Sigmoid colon (tissue), 7 donors: ENCODE measurements around the gene IPO7. TPM values are rescaled to one million over a fixed set of nuclear protein-coding genes. Genes with fewer than 3 reads are reported as not detected.

Source experiments
- DNase-seq: peaks from one replicate; pipeline ENCODE4 v3.0.0-alpha.2; 2019
- H3K27ac ChIP-seq, 4 donors: fragments of 200-600 bp; sonication (generic); one replicate each; pipeline ENCODE4 v1.5.1; 2016 to 2019; ENCODE audit warnings: mild to moderate bottlenecking in 1 of 4
- H3K27me3 ChIP-seq, 3 donors: fragments of 200-600 bp; sonication (generic); one replicate each; pipeline ENCODE4 v1.5.1; 2019; ENCODE audit warnings: mild to moderate bottlenecking in 1 of 3
- H3K36me3 ChIP-seq, 4 donors: fragments of 200-600 bp; sonication (generic); one replicate each; pipeline ENCODE4 v1.5.1; 2016 to 2019
- H3K4me1 ChIP-seq, 4 donors: fragments of 200-600 bp; sonication (generic); one replicate each; pipeline ENCODE4 v1.5.1; 2017 to 2019
- H3K4me3 ChIP-seq, 4 donors: fragments of 200-600 bp; sonication (generic); one replicate each; pipeline ENCODE4 v1.5.1; 2017 to 2019; ENCODE audit warnings: mild to moderate bottlenecking in 2 of 4, moderate library complexity in 1 of 4
- H3K9me3 ChIP-seq, 4 donors: fragments of 200-600 bp in 3 of 4; sonication (generic) in 3 of 4; one replicate each; pipeline versions ENCODE4 v1.5.1 to v1.6.1; 2013 to 2019
- CTCF ChIP-seq, 4 experiments: fragments of 450-650 bp in 3 of 4; fragments of 200-600 bp in 1 of 4; IDR thresholded peaks; one replicate each; pipeline ENCODE4 v1.5.1; 2016 to 2019; ENCODE audit warnings: antibody characterized with exemption in 4 of 4, mild to moderate bottlenecking in 3 of 4, moderate library complexity in 2 of 4
- EP300 ChIP-seq, 4 donors: sonication (generic); formaldehyde crosslinking; IDR thresholded peaks; one replicate each; pipeline ENCODE4 v1.6.1; 2017; ENCODE audit warnings: antibody characterized with exemption in 4 of 4
- POLR2A ChIP-seq, 2 donors: fragments of 450-650 bp; IDR thresholded peaks; one replicate each; pipeline ENCODE4 v1.6.1; 2016; ENCODE audit warnings: antibody characterized with exemption in 2 of 2, mild to moderate bottlenecking in 2 of 2, moderate library complexity in 2 of 2
- POLR2AphosphoS5 ChIP-seq, 4 donors: sonication (generic); formaldehyde crosslinking; IDR thresholded peaks; one replicate each; pipeline ENCODE4 v1.6.1; 2017; ENCODE audit warnings: antibody characterized with exemption in 4 of 4
- WGBS, 2 donors: extraction: QIAGEN DNeasy Blood & Tissue Kit; methylation state at CpG; one replicate each; pipeline ENCODE4 v1.1.7; 2013; 5-methylcytosine and 5-hydroxymethylcytosine counted together
- intact Hi-C: fragments of 100-400 bp; cut with DNase I; formaldehyde crosslinking; loops from one replicate; pipeline ENCODE4 v1.15.1; 2023
- polyA plus RNA-seq, 3 donors: library from polyadenylated mRNA; stranded (reverse); fragments of 200-250 nt; gene quantifications; one replicate each; pipeline ENCODE4 v1.2.3, GENCODE V29; 2013
- total RNA-seq, 4 donors: library from RNA; depleted of rRNA; stranded (reverse); fragments of >200 nt; gene quantifications; one replicate each; pipeline ENCODE4 v1.1.0, GENCODE V29; 2016
- donor health status: healthy with polysubstance abuse.
- donor health status: Bipolar disorder and iron deficiency.
- donor health status: healthy.

The IPO7 gene
- total and polyA plus RNA-seq, 7 donors: 21.3 to 180 (median 121) TPM

GRCh38 chr11:9380773-9381172 is 3.7 kb upstream of the IPO7 start:
- TF ChIP-seq CTCF (IDR thresholded peaks at IDR 0.05) (no peak), POLR2AphosphoS5 (IDR thresholded peaks at IDR 0.05) (peak in 2 of 4 donors; percentile 11 to 14)
- WGBS, 2 donors: 72 to 79% methylated on average over 2 of the region's 2 CpGs
- H3K27me3 ChIP-seq: no peaks in the 10 kb centered on the region
- peak; percentile 79 for DNase-seq
- no peak overlapping the region for H3K4me3 ChIP-seq
- peaks cover 0 to 25% (median 14%) of the 10 kb centered on the region in 4 donors for H3K4me1 ChIP-seq
- peak overlapping the region; percentile 38 to 72 (median 68) for H3K27ac ChIP-seq
- intact Hi-C loops: no loop called here
- no peaks in the 10 kb centered on the region for H3K36me3 ChIP-seq
- H3K9me3 ChIP-seq: no peaks in the 10 kb centered on the region

- Histone ChIP-seq H3K27me3 (no peaks in the 10 kb centered on the region), H3K9me3 (no peaks in the 10 kb centered on the region), H3K4me1 (peaks cover 0 to 65% (median 46%) of the 10 kb centered on the region in 4 donors), H3K27ac (peak overlapping the region; percentile 95 to 96 (median 96)), H3K4me3 (peak overlapping the region; percentile 87 to 94 (median 88)), H3K36me3 (no peaks in the 10 kb centered on the region)
- WGBS, 2 donors: 3 to 13% methylated on average over 10 of the region's 10 CpGs
- intact Hi-C loops: loop anchor here (1.0 to 5.0 kb wide), 2 partner anchors 21 to 118 kb away; partner anchors contain the start of gene DENND5A
- no peak for TF ChIP-seq EP300 (IDR thresholded peaks at IDR 0.05)
- no peak for DNase-seq
Observed at GRCh38 chr11:9385327-9385899, 961 bp downstream of the IPO7 start.

- intact Hi-C loops: loop anchor here (5.0 kb wide), 1 partner anchor 119 kb away; the partner anchor contains the start of gene DENND5A
- Histone ChIP-seq H3K9me3 (no peaks in the 10 kb centered on the region), H3K36me3 (no peaks in the 10 kb centered on the region), H3K27me3 (no peaks in the 10 kb centered on the region), H3K4me1 (peaks cover 0 to 67% (median 42%) of the 10 kb centered on the region in 4 donors), H3K4me3 (peak overlapping the region in 2 of 4 donors; percentile 87 to 90), H3K27ac (peak overlapping the region; percentile 95 to 96 (median 96))
- WGBS, 2 donors: 59 to 63% methylated on average over 2 of the region's 2 CpGs
- TF ChIP-seq CTCF (IDR thresholded peaks at IDR 0.05): no peak
- TF ChIP-seq POLR2AphosphoS5 (IDR thresholded peaks at IDR 0.05): no peak
- no peak for TF ChIP-seq POLR2A (IDR thresholded peaks at IDR 0.05)
- TF ChIP-seq EP300 (IDR thresholded peaks at IDR 0.05): no peak
- no peak for DNase-seq
Observed at GRCh38 chr11:9386086-9386485, 1.6 kb downstream of the IPO7 start.

GRCh38 chr11:9386901-9387300 is 2.4 kb downstream of the IPO7 start:
- no peak for DNase-seq
- TF ChIP-seq POLR2A (IDR thresholded peaks at IDR 0.05): no peak
- no peak for TF ChIP-seq POLR2AphosphoS5 (IDR thresholded peaks at IDR 0.05)
- no peak for TF ChIP-seq EP300 (IDR thresholded peaks at IDR 0.05)
- TF ChIP-seq CTCF (IDR thresholded peaks at IDR 0.05): no peak
- intact Hi-C loops: loop anchor here (5.0 kb wide), 1 partner anchor 120 kb away; the partner anchor contains the start of gene DENND5A
- Histone ChIP-seq H3K4me3 (no peak overlapping the region), H3K36me3 (no peaks in the 10 kb centered on the region), H3K4me1 (peaks cover 0 to 64% (median 39%) of the 10 kb centered on the region in 4 donors), H3K27ac (peak overlapping the region in 2 of 4 donors; percentile 95 to 96), H3K27me3 (no peaks in the 10 kb centered on the region), H3K9me3 (no peaks in the 10 kb centered on the region)
- 30 to 39% methylated on average over 1 of the region's 1 CpG for WGBS, 2 donors

- no peaks in the 10 kb centered on the region for H3K9me3 ChIP-seq
- H3K4me3 ChIP-seq: no peak overlapping the region
- intact Hi-C loops: no loop called here
- DNase-seq: no peak
- 95 to 96% methylated on average over 10 of the region's 10 CpGs for WGBS, 2 donors
- H3K4me1 ChIP-seq: peaks cover 0 to 54% (median 35%) of the 10 kb centered on the region in 4 donors
- no peaks in the 10 kb centered on the region for H3K36me3 ChIP-seq
- TF ChIP-seq POLR2A (IDR thresholded peaks at IDR 0.05): no peak
- no peak overlapping the region for H3K27ac ChIP-seq
- H3K27me3 ChIP-seq: no peaks in the 10 kb centered on the region
Observed at GRCh38 chr11:9396310-9396709, 11.9 kb downstream of the IPO7 start.

- intact Hi-C loops: no loop called here
- DNase-seq: no peak
- H3K27me3 ChIP-seq: no peaks in the 10 kb centered on the region
- no peak overlapping the region for H3K27ac ChIP-seq
- peaks cover 0 to 54% (median 35%) of the 10 kb centered on the region in 4 donors for H3K4me1 ChIP-seq
- no peaks in the 10 kb centered on the region for H3K9me3 ChIP-seq
- H3K4me3 ChIP-seq: no peak overlapping the region
- H3K36me3 ChIP-seq: no peaks in the 10 kb centered on the region
- TF ChIP-seq POLR2A (IDR thresholded peaks at IDR 0.05) (no peak), CTCF (IDR thresholded peaks at IDR 0.05) (no peak), EP300 (IDR thresholded peaks at IDR 0.05) (no peak), POLR2AphosphoS5 (IDR thresholded peaks at IDR 0.05) (no peak)
- 91 to 93% methylated on average over 3 of the region's 3 CpGs for WGBS, 2 donors
Observed at GRCh38 chr11:9396752-9397151, 12.3 kb downstream of the IPO7 start.
